ENCODE data around the gene NXPH1.

Gene NXPH1

GRCh38 chr7:8491544-8492489 lies 58.4 kb downstream of the NXPH1 start:
- intact Hi-C loops (cut with DNase I): no loop called here
- no peak for DNase-seq

- intact Hi-C loops (cut with DNase I): no loop called here
- no peak for DNase-seq
These were observed 65.7 kb downstream of the NXPH1 start for GRCh38 chr7:8499128-8499527.

GRCh38 chr7:8500286-8500685 lies 66.9 kb downstream of the NXPH1 start:
- intact Hi-C loops (cut with DNase I): no loop called here
- DNase-seq: no peak

GRCh38 chr7:8507566-8507965 lies 74.2 kb downstream of the NXPH1 start:
- intact Hi-C loops (cut with DNase I): no loop called here
- no peak for DNase-seq

- intact Hi-C loops (cut with DNase I): no loop called here
These were observed 76.2 kb downstream of the NXPH1 start for GRCh38 chr7:8509621-8510020.

GRCh38 chr7:8511855-8512254 lies 78.4 kb downstream of the NXPH1 start:
- peak in 1 of 10 donors; percentile 54 for DNase-seq
- intact Hi-C loops (cut with DNase I): no loop called here

More at GRCh38 chr7:8509621-8510020, 76.2 kb downstream of the NXPH1 start:
- DNase-seq: no peak

GRCh38 chr7:8514781-8515519 lies 81.5 kb downstream of the NXPH1 start:
- intact Hi-C loops (cut with DNase I): no loop called here
- DNase-seq: no peak

- no peak for DNase-seq
- intact Hi-C loops (cut with DNase I): no loop called here
These were observed 82.3 kb downstream of the NXPH1 start for GRCh38 chr7:8515640-8516185.

GRCh38 chr7:8516976-8517375 lies 83.6 kb downstream of the NXPH1 start:
- DNase-seq: no peak
- intact Hi-C loops (cut with DNase I): no loop called here

- intact Hi-C loops (cut with DNase I): no loop called here
- DNase-seq: no peak
These were observed 94.9 kb downstream of the NXPH1 start for GRCh38 chr7:8528311-8528710.

GRCh38 chr7:8531991-8532515 lies 98.6 kb downstream of the NXPH1 start:
- no peak for DNase-seq
- intact Hi-C loops (cut with DNase I): no loop called here

GRCh38 chr7:8536431-8536830 lies 103.0 kb downstream of the NXPH1 start:
- intact Hi-C loops (cut with DNase I): no loop called here
- DNase-seq: no peak

GRCh38 chr7:8549046-8549445 lies 115.6 kb downstream of the NXPH1 start:
- intact Hi-C loops (cut with DNase I): no loop called here
- no peak for DNase-seq

- DNase-seq: no peak
- intact Hi-C loops (cut with DNase I): no loop called here
These were observed 127.1 kb downstream of the NXPH1 start for GRCh38 chr7:8560501-8560900.

- DNase-seq: no peak
- intact Hi-C loops (cut with DNase I): no loop called here
These were observed 128.0 kb downstream of the NXPH1 start for GRCh38 chr7:8561449-8561848.

- intact Hi-C loops (cut with DNase I): no loop called here
- no peak for DNase-seq
These were observed 130.9 kb downstream of the NXPH1 start for GRCh38 chr7:8564281-8564680.

GRCh38 chr7:8566016-8566415 lies 132.6 kb downstream of the NXPH1 start:
- DNase-seq: no peak
- intact Hi-C loops (cut with DNase I): no loop called here

GRCh38 chr7:8567626-8568025 lies 134.2 kb downstream of the NXPH1 start:
- intact Hi-C loops (cut with DNase I): no loop called here
- DNase-seq: no peak

GRCh38 chr7:8579661-8580194 lies 146.3 kb downstream of the NXPH1 start:
- intact Hi-C loops (cut with DNase I): no loop called here
- DNase-seq: no peak

GRCh38 chr7:8581842-8582241 lies 148.4 kb downstream of the NXPH1 start:
- peak in 2 of 10 donors; percentile 7 to 34 for DNase-seq
- intact Hi-C loops (cut with DNase I): no loop called here

- DNase-seq: peak in 2 of 10 donors; percentile 43 to 50
- intact Hi-C loops (cut with DNase I): no loop called here
These were observed 149.3 kb downstream of the NXPH1 start for GRCh38 chr7:8582728-8583127.
